Spleen (tissue), 11 donors: Measurements from ENCODE around the gene DAZAP1. TPM values are rescaled to one million over a fixed set of nuclear protein-coding genes. Genes with fewer than 3 reads are reported as not detected.

ENCODE experiments used
- DNase-seq: peaks from one replicate; pipeline ENCODE4 v3.0.0-alpha.2; 2020
- H3K27ac ChIP-seq, 8 donors: fragments of 200-600 bp; sonication (generic) in 7 of 8; 1 replicate in 4 of 8; 2 replicates in 4 of 8; pipeline versions ENCODE4 v1.5.0 to v1.8.0; 2016 to 2021; ENCODE audit warnings: inconsistent platforms in 4 of 8, mild to moderate bottlenecking in 4 of 8, moderate library complexity in 1 of 8
- H3K27me3 ChIP-seq, 7 donors: fragments of 200-600 bp; sonication (generic) in 6 of 7; replicated peaks in 1 of 7; 1 replicate in 4 of 7; 2 replicates in 3 of 7; pipeline versions ENCODE4 v1.5.0 to v1.8.0; 2016 to 2021; ENCODE audit warnings: inconsistent platforms in 3 of 7, mild to moderate bottlenecking in 1 of 7
- H3K36me3 ChIP-seq, 6 donors: fragments of 200-600 bp; sonication (generic) in 5 of 6; 1 replicate in 4 of 6; 2 replicates in 2 of 6; pipeline versions ENCODE4 v1.5.0 to v1.8.0; 2016 to 2021; ENCODE audit warnings: inconsistent platforms in 2 of 6
- H3K4me1 ChIP-seq, 6 donors: fragments of 200-600 bp; sonication (generic) in 5 of 6; 1 replicate in 3 of 6; 2 replicates in 3 of 6; pipeline versions ENCODE4 v1.5.0 to v1.8.0; 2016 to 2021; ENCODE audit warnings: inconsistent platforms in 3 of 6
- H3K4me3 ChIP-seq, 8 donors: fragments of 200-600 bp; sonication (generic) in 7 of 8; 1 replicate in 4 of 8; 2 replicates in 4 of 8; pipeline versions ENCODE4 v1.5.0 to v1.8.0; 2016 to 2021; ENCODE audit warnings: inconsistent platforms in 4 of 8, mild to moderate bottlenecking in 4 of 8, moderate library complexity in 2 of 8
- H3K9me3 ChIP-seq, 8 donors: fragments of 200-600 bp; sonication (generic) in 7 of 8; 1 replicate in 4 of 8; 2 replicates in 4 of 8; pipeline versions ENCODE4 v1.5.0 to v1.8.0; 2016 to 2021; ENCODE audit warnings: inconsistent platforms in 4 of 8
- POLR2A ChIP-seq, 3 donors: fragments of 450-650 bp; IDR thresholded peaks; one replicate each; pipeline ENCODE4 v1.5.1; 2017; ENCODE audit warnings: antibody characterized with exemption in 3 of 3, mild to moderate bottlenecking in 1 of 3
- POLR2AphosphoS5 ChIP-seq, 3 donors: sonication (generic); formaldehyde crosslinking; IDR thresholded peaks; one replicate each; pipeline ENCODE4 v1.5.1; 2017; ENCODE audit warnings: antibody characterized with exemption in 3 of 3
- WGBS, 5 donors: extraction: QIAGEN DNeasy Blood & Tissue Kit in 3 of 5; methylation state at CpG; one replicate each; pipeline versions ENCODE4 v1.1.5 to v1.1.7; 2013 to 2018; 5-methylcytosine and 5-hydroxymethylcytosine counted together
- intact Hi-C: fragments of 100-400 bp; cut with DNase I; formaldehyde crosslinking; loops from one replicate; pipeline ENCODE4 v1.15.0; 2023; ENCODE audit warnings: low total_unique reads
- polyA plus RNA-seq, 3 donors: library from polyadenylated mRNA; stranded (reverse); fragments of 200-250 nt; gene quantifications; one replicate each; pipeline ENCODE4 v1.2.1, GENCODE V29; 2013
- total RNA-seq, 7 donors: library from RNA; depleted of rRNA in 3 of 7; stranded (reverse); fragments of >200 nt in 3 of 7; fragmentation: NEBNext Ultra II Directional in 4 of 7; extraction: Animal tissue kit (Norgen Biotek cat#: 25700) in 4 of 7; gene quantifications; one replicate each; pipeline versions ENCODE4 v1.1.0 to v1.2.1, GENCODE V29; 2016 to 2021
- TF ChIP-seq, protein P1 (sequence below), 11 experiments: fragments of 200-600 bp in 7 of 11; fragments of 450-650 bp in 4 of 11; sonication (generic) in 4 of 11; IDR thresholded peaks in 8 of 11; conservative IDR thresholded peaks in 3 of 11; 1 replicate in 7 of 11; 2 replicates in 4 of 11; pipeline versions ENCODE4 v1.4.0 to v1.8.0; 2016 to 2021; ENCODE audit warnings: antibody characterized with exemption in 11 of 11, inconsistent platforms in 4 of 11, mild to moderate bottlenecking in 1 of 11
- donor health status: healthy with polysubstance abuse.
- donor health status: DM: no; HTN: no; CAD: no; lungs with moderate emphysema.
- donor health status: DM: no; HTN: no; CAD: no.
- donor health status: Bipolar disorder and iron deficiency.
- donor health status: healthy.
- donor health status: DM: no; HTN: no; CAD: no.
- donor health status: DM: yes; HTN: yes; CAD: no.

The DAZAP1 gene
- total and polyA plus RNA-seq, 10 donors: 43.8 to 137 (median 99.6) TPM

DNA sequence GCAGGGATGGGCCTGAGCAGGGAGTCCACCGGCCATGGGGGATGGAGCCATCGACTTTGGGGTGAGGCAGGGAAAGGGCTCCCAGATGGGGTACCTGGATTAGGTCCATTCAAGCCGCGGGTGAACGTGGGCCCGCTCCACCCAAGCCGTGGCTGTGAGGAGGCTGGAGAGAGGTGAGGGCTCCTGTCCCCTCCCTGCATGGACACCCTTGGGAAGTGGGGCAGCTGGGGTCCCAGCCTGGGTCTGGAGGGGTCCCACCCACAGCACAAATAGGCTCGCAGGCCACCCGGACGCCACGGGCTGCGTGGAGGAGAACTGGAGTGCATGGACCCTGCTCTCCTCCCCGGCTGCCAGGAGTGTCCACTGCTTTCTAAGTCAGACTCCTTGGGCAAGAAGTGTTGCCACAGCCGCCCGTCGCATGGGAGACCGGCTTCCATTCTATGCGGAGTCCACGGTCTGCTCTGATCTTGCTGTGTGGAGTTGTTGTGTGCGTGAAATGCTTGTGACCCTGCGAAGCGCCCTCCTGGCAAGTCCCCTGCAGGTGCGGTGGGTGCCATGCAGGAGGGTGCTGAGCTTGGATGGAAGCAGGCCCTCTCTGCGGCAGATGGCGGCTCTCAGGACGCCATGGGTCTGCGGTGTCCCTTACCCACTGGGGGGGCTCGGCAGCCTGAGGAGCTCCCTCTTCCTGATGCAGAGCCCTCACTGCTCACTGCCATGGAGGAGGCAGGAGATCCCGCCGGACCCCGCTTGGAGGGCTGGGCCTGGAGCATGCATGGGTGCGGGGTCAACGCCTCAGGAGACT, 2.0 kb downstream of the DAZAP1 start:
- H3K4me1 ChIP-seq: peaks cover 45 to 82% (median 72%) of the 10 kb centered on the region in 6 donors
- DNase-seq: no peak
- H3K4me3 ChIP-seq: peak overlapping the region; percentile 89 to 98 (median 94)
- no peaks in the 10 kb centered on the region for H3K9me3 ChIP-seq
- H3K27me3 ChIP-seq: no peaks in the 10 kb centered on the region
- intact Hi-C loops: loop anchor here (10.0 kb wide), 1 partner anchor 135 kb away; the partner anchor contains the start of gene FAM174C
- 57 to 73% (median 63%) methylated on average over 12 to 33 of the region's 33 CpGs for WGBS, 5 donors
- H3K36me3 ChIP-seq: peaks cover 0 to 53% (median 14%) of the 10 kb centered on the region in 6 donors
- peak overlapping the region; percentile 84 to 98 (median 94) for H3K27ac ChIP-seq
- TF ChIP-seq POLR2A (IDR thresholded peaks at IDR 0.05) (no peak), POLR2AphosphoS5 (IDR thresholded peaks at IDR 0.05) (no peak)
- TF ChIP-seq, protein P1, sequence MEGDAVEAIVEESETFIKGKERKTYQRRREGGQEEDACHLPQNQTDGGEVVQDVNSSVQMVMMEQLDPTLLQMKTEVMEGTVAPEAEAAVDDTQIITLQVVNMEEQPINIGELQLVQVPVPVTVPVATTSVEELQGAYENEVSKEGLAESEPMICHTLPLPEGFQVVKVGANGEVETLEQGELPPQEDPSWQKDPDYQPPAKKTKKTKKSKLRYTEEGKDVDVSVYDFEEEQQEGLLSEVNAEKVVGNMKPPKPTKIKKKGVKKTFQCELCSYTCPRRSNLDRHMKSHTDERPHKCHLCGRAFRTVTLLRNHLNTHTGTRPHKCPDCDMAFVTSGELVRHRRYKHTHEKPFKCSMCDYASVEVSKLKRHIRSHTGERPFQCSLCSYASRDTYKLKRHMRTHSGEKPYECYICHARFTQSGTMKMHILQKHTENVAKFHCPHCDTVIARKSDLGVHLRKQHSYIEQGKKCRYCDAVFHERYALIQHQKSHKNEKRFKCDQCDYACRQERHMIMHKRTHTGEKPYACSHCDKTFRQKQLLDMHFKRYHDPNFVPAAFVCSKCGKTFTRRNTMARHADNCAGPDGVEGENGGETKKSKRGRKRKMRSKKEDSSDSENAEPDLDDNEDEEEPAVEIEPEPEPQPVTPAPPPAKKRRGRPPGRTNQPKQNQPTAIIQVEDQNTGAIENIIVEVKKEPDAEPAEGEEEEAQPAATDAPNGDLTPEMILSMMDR (IDR thresholded peaks at IDR 0.05 in 8 of 11, conservative IDR thresholded peaks at IDR 0.05 in 3 of 11): no peak

DNA sequence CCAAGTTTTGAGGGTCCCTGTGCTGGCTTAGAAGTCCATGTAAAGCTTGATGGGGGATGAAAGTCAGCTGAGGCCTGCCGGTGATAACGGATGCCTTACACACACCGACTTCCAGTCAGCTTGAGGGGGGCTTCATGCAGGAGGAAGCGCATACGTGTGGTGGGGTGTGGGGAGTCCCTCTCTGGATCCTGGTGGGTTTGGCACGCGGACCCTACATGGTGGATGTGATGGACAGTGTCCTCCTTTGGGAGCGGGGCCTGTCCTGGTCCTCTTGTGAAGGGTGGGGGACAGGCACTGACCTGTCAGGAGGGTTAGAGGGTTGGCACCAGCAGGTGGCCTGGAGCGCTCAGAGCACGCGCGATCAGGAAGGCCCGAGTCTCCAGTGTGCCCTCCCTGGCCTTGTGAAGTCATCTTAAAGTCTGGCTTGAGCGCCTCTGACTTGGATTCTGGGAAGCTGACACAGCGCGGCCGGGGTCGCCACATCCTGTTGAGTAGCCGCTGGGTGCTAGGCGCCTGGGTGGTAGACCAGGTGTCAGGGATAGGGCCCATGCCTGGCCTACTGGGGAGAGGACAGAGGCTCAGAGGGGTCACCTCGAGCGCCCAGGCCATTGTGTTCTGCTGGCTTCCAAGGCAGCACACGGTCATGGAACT, 2.9 kb downstream of the DAZAP1 start:
- Histone ChIP-seq H3K27me3 (no peaks in the 10 kb centered on the region), H3K4me3 (peak overlapping the region in 4 of 8 donors; percentile 92 to 98 (median 94)), H3K4me1 (peaks cover 51 to 86% (median 79%) of the 10 kb centered on the region in 6 donors), H3K36me3 (peaks cover 0 to 58% (median 14%) of the 10 kb centered on the region in 6 donors), H3K9me3 (no peaks in the 10 kb centered on the region), H3K27ac (peak overlapping the region in 7 of 8 donors; percentile 60 to 98 (median 96))
- no peak for DNase-seq
- intact Hi-C loops: no loop called here
- TF ChIP-seq, protein P1 (IDR thresholded peaks at IDR 0.05 in 8 of 11, conservative IDR thresholded peaks at IDR 0.05 in 3 of 11): no peak
- TF ChIP-seq POLR2AphosphoS5 (IDR thresholded peaks at IDR 0.05): peak in 1 of 3 donors; percentile 64
- TF ChIP-seq POLR2A (IDR thresholded peaks at IDR 0.05): no peak
- 53 to 76% (median 60%) methylated on average over 17 to 23 of the region's 23 CpGs for WGBS, 5 donors

DNA sequence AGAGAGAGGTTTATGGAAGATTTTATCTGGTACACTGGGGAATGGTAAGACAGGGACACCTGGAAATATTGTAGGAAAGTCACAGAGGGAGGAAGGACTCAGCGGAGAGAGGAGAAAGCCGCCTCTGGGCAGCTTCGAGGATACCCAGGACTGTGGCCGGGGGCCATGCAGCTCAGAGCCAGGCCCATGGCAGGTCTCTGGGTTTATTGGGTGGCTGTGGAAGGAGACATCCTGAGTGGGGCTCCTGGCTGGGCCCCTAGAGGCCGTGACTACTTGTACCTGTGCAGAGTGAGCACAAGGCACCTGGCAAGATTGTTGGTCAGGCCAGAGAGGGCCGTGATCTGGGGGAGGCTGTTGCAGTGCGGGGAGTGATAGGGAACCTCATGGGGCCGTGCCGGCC, 3.4 kb downstream of the DAZAP1 start:
- peaks cover 0 to 58% (median 14%) of the 10 kb centered on the region in 6 donors for H3K36me3 ChIP-seq
- H3K27me3 ChIP-seq: no peaks in the 10 kb centered on the region
- TF ChIP-seq POLR2AphosphoS5 (IDR thresholded peaks at IDR 0.05) (no peak), POLR2A (IDR thresholded peaks at IDR 0.05) (no peak)
- TF ChIP-seq, protein P1 (IDR thresholded peaks at IDR 0.05 in 8 of 11, conservative IDR thresholded peaks at IDR 0.05 in 3 of 11): no peak
- no peak for DNase-seq
- peaks cover 52 to 91% (median 84%) of the 10 kb centered on the region in 6 donors for H3K4me1 ChIP-seq
- H3K9me3 ChIP-seq: no peaks in the 10 kb centered on the region
- peak overlapping the region in 2 of 8 donors; percentile 92 to 98 for H3K4me3 ChIP-seq
- intact Hi-C loops: no loop called here
- 80 to 85% (median 83%) methylated on average over 6 to 9 of the region's 9 CpGs for WGBS, 5 donors
- H3K27ac ChIP-seq: peak overlapping the region in 7 of 8 donors; percentile 60 to 98 (median 96)
